Astrocyte (in vitro differentiated cells and primary cell): ENCODE data around the gene KCNJ18. TPM values are rescaled to one million over a fixed set of nuclear protein-coding genes. Genes with fewer than 3 reads are reported as not detected.
"Not testable (repeated sequence)": the region's sequence is repeated elsewhere in the genome, so short reads cannot be mapped to it uniquely, and the experiment has no call there.

Experiments
- DNase-seq: peaks from one replicate; pipeline ENCODE4 v3.0.0-alpha.2; 2010; ENCODE audit warnings: low read depth
- FAIRE-seq: peaks from 2 replicates; lab custom pipeline; 2011; peaks lifted over from hg19 to GRCh38; lab: Jason Lieb, UNC
- H2AFZ ChIP-seq: 2 replicates; pipeline ENCODE4 v1.6.0; 2012; ENCODE audit warnings: low read depth, low read length, inconsistent platforms
- H3K27ac ChIP-seq: 2 replicates; pipeline ENCODE4 v1.5.1; 2011; ENCODE audit warnings: low read depth, low read length, inconsistent platforms
- H3K27me3 ChIP-seq: 2 replicates; pipeline ENCODE4 v1.6.0; 2011; ENCODE audit warnings: low read length, inconsistent platforms; ENCODE audit not compliant: insufficient read depth
- H3K36me3 ChIP-seq: 2 replicates; pipeline ENCODE4 v1.5.1; 2011; ENCODE audit warnings: low read length, inconsistent platforms; ENCODE audit not compliant: insufficient read depth
- H3K4me1 ChIP-seq: 2 replicates; pipeline ENCODE4 v1.5.1; 2011; ENCODE audit warnings: low read length, inconsistent platforms; ENCODE audit not compliant: insufficient read depth
- H3K4me2 ChIP-seq: 2 replicates; pipeline ENCODE4 v1.6.0; 2012; ENCODE audit warnings: low read length, inconsistent platforms
- H3K4me3 ChIP-seq: 2 replicates; pipeline ENCODE4 v1.5.1; 2011; ENCODE audit warnings: low read depth, mild to moderate bottlenecking, low read length, inconsistent platforms; ENCODE audit not compliant: insufficient read depth
- H3K79me2 ChIP-seq: 2 replicates; pipeline ENCODE4 v1.6.0; 2012; ENCODE audit warnings: mild to moderate bottlenecking, low read length, inconsistent platforms; ENCODE audit not compliant: insufficient read depth
- H3K9ac ChIP-seq: 2 replicates; pipeline ENCODE4 v1.6.0; 2012; ENCODE audit warnings: mild to moderate bottlenecking, low read length, inconsistent platforms
- H3K9me3 ChIP-seq: 2 replicates; pipeline ENCODE4 v1.5.1; 2012; ENCODE audit warnings: low read depth, mild to moderate bottlenecking, low read length, inconsistent platforms; ENCODE audit not compliant: insufficient read depth
- H4K20me1 ChIP-seq: 2 replicates; pipeline ENCODE4 v1.6.0; 2012; ENCODE audit warnings: low read length, inconsistent platforms; ENCODE audit not compliant: insufficient read depth
- H3K27ac Mint-ChIP-seq: one replicate; pipeline ENCODE4 v1.8.0; 2021; ENCODE audit warnings: mild to moderate bottlenecking, mixed read lengths; ENCODE audit not compliant: unreplicated experiment
- H3K27me3 Mint-ChIP-seq: one replicate; pipeline ENCODE4 v1.8.0; 2021; ENCODE audit warnings: low read depth, mixed read lengths; ENCODE audit not compliant: unreplicated experiment
- H3K36me3 Mint-ChIP-seq: one replicate; pipeline ENCODE4 v1.8.0; 2021; ENCODE audit warnings: low read depth, mixed read lengths; ENCODE audit not compliant: unreplicated experiment
- H3K4me1 Mint-ChIP-seq: one replicate; pipeline ENCODE4 v1.8.0; 2021; ENCODE audit warnings: low read depth, mixed read lengths; ENCODE audit not compliant: unreplicated experiment
- H3K4me3 Mint-ChIP-seq: one replicate; pipeline ENCODE4 v1.8.0; 2021; ENCODE audit warnings: mild to moderate bottlenecking, moderate library complexity, mixed read lengths; ENCODE audit not compliant: unreplicated experiment
- H3K9me3 Mint-ChIP-seq: one replicate; pipeline ENCODE4 v1.8.0; 2021; ENCODE audit warnings: mild to moderate bottlenecking, mixed read lengths; ENCODE audit not compliant: unreplicated experiment
- total RNA-seq: library from RNA; stranded (reverse); gene quantifications from 2 replicates; pipeline ENCODE4 v1.2.1, GENCODE V29; 2021

KCNJ18 gene
- total RNA-seq, 1 donor from 2014 or later, result not detected

GRCh38 chr17:21668746-21669508, 23.4 kb upstream of the KCNJ18 start:
- H3K79me2 ChIP-seq, H3K4me1 Mint-ChIP-seq, H3K27me3 Mint-ChIP-seq, H3K36me3 ChIP-seq, DNase-seq, H3K4me3 ChIP-seq, H3K27me3 ChIP-seq, H3K4me1 ChIP-seq, H2AFZ ChIP-seq, H3K4me2 ChIP-seq, H4K20me1 ChIP-seq, H3K36me3 Mint-ChIP-seq, H3K9ac ChIP-seq, H3K27ac Mint-ChIP-seq, H3K4me3 Mint-ChIP-seq, FAIRE-seq, H3K27ac ChIP-seq: not testable (repeated sequence)
- peaks cover 35% of the 10 kb centered on the region for H3K9me3 Mint-ChIP-seq
- peaks cover 23% of the 10 kb centered on the region for H3K9me3 ChIP-seq

DNA sequence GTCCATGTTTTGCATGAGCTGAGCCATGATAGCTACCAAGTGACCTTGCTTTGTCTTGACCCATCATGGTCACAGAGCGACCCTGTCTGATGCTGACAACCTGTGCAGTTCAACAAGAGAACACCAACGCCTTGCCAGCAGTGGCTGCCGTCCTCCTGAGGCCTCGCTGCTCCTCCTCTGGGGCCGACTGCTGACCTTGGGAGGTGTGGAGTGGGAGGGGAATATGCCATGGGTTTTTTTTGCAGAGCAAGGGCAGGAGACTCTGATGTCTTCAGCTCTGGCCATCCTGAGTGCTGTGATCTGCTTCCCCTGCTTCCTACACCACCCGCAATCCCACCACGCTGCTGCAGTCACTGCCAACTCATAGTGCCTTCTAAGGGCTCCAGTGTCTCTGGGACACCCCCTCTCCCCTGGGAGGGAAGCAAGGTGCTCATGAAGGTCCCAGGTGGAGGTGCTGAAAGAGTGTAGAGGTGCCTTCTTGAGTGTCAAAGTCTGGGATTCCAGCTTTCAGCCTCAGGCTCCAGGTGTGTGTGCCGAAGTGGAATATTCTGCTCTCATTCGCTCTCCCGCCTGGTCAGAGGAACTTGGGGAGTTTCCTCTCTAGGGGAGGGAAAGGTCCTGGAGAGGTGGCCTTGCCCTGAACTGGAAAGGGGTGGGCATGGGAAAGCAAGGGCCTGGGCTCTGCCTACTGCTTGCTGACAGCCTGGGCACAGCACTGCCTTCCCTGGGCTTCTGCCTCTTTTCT, 22.5 kb upstream of the KCNJ18 start:
- H3K36me3 Mint-ChIP-seq, H3K4me1 Mint-ChIP-seq, H3K27me3 Mint-ChIP-seq, H3K9ac ChIP-seq, H3K4me1 ChIP-seq, H3K36me3 ChIP-seq, H2AFZ ChIP-seq, DNase-seq, H3K4me3 ChIP-seq, H4K20me1 ChIP-seq, H3K27ac Mint-ChIP-seq, H3K79me2 ChIP-seq, FAIRE-seq, H3K27ac ChIP-seq, H3K4me3 Mint-ChIP-seq, H3K27me3 ChIP-seq, H3K4me2 ChIP-seq: not testable (repeated sequence)
- H3K9me3 Mint-ChIP-seq, result peaks cover 40% of the 10 kb centered on the region
- peaks cover 21% of the 10 kb centered on the region for H3K9me3 ChIP-seq

- not testable (repeated sequence) for H3K4me1 ChIP-seq, H3K27me3 ChIP-seq, H3K27ac ChIP-seq, H3K4me1 Mint-ChIP-seq, DNase-seq, H3K27me3 Mint-ChIP-seq, H3K79me2 ChIP-seq, H3K4me3 Mint-ChIP-seq, H3K4me3 ChIP-seq, H3K9ac ChIP-seq, H3K4me2 ChIP-seq, H3K36me3 Mint-ChIP-seq, H2AFZ ChIP-seq, H4K20me1 ChIP-seq, H3K36me3 ChIP-seq, FAIRE-seq, H3K27ac Mint-ChIP-seq
- H3K9me3 Mint-ChIP-seq, result peaks cover 41% of the 10 kb centered on the region
- H3K9me3 ChIP-seq, result peaks cover 24% of the 10 kb centered on the region
Observed at GRCh38 chr17:21670361-21671155, 21.8 kb upstream of the KCNJ18 start.

DNA sequence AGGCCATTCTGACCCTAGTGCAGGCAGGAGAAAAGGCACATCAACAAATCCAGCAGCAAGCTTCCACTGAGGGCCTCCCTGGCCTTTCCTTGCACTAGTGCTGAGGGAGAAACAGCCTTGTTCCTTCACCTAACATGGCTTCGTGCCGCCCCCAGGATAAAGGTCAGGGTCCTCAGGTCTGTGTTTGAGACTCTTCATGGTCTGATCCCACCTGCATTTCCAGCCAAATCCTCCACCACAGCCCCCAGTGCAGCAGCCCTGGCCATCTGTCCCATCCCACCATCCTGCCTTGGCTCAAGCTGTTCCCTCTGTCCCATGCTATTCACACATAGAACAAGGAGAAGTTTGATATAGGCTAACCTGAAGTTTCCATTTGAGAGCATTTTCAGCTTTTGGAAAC, 20.9 kb upstream of the KCNJ18 start:
- H2AFZ ChIP-seq, H3K9ac ChIP-seq, H3K4me2 ChIP-seq, H3K36me3 Mint-ChIP-seq, H3K79me2 ChIP-seq, H3K27me3 ChIP-seq, H3K4me3 ChIP-seq, H3K27ac ChIP-seq, H3K27me3 Mint-ChIP-seq, FAIRE-seq, H3K36me3 ChIP-seq, H4K20me1 ChIP-seq, H3K4me3 Mint-ChIP-seq, H3K4me1 ChIP-seq, DNase-seq, H3K4me1 Mint-ChIP-seq, H3K27ac Mint-ChIP-seq: not testable (repeated sequence)
- peaks cover 40% of the 10 kb centered on the region for H3K9me3 Mint-ChIP-seq
- H3K9me3 ChIP-seq, result peaks cover 24% of the 10 kb centered on the region

DNA sequence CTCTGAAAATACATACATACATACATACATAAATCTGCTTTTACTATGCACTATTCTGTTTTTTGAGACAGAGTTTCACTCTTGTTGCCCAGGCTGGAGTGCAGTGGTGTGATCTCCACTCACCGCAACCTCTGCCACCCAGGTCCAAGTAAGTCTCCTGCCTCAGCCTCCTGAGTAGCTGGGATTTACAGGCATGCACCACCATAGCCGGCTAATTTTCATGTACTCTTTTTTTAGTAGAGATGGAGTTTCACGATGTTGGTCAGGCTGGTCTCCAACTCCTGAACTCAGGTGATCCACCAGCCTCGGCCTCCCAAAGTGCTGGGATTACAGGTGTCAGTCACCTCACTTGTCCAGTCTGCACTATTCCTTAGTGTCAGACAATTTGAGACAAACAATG, 20.5 kb upstream of the KCNJ18 start:
- not testable (repeated sequence) for H2AFZ ChIP-seq, H3K27ac ChIP-seq, H3K4me1 ChIP-seq, H3K4me1 Mint-ChIP-seq, H3K4me3 Mint-ChIP-seq, H3K27ac Mint-ChIP-seq, DNase-seq, H3K4me3 ChIP-seq, FAIRE-seq, H3K79me2 ChIP-seq, H3K36me3 ChIP-seq, H3K27me3 Mint-ChIP-seq, H3K9ac ChIP-seq, H4K20me1 ChIP-seq, H3K4me2 ChIP-seq, H3K36me3 Mint-ChIP-seq, H3K27me3 ChIP-seq
- H3K9me3 Mint-ChIP-seq, result peaks cover 38% of the 10 kb centered on the region
- H3K9me3 ChIP-seq, result peaks cover 26% of the 10 kb centered on the region
